ENCODE data around the gene MAMDC4. TPM values are rescaled to one million over a fixed set of nuclear protein-coding genes. Genes with fewer than 3 reads are reported as not detected.

The MAMDC4 gene
- total RNA-seq, 1 donor from 2014 or later: 12.9 TPM

- DNase-seq (no peak), ATAC-seq (no peak)
- Histone ChIP-seq H3K4me1 (peaks cover 7% of the 10 kb centered on the region), H3K27ac (no peak overlapping the region), H3K27me3 (no peaks in the 10 kb centered on the region), H3K36me3 (peaks cover 21% of the 10 kb centered on the region), H3K4me3 (no peak overlapping the region), H3K9me3 (no peaks in the 10 kb centered on the region)
- intact Hi-C loops (cut with DNase I): no loop called here
- no peak for TF ChIP-seq CTCF (IDR thresholded peaks at IDR 0.05)
Observed at GRCh38 chr9:136814725-136815421, 37.3 kb upstream of the MAMDC4 start.

- DNase-seq (no peak), ATAC-seq (no peak)
- Histone ChIP-seq H3K36me3 (peaks cover 21% of the 10 kb centered on the region), H3K9me3 (no peaks in the 10 kb centered on the region), H3K4me3 (no peak overlapping the region), H3K4me1 (peaks cover 2% of the 10 kb centered on the region), H3K27ac (no peak overlapping the region), H3K27me3 (no peaks in the 10 kb centered on the region)
- intact Hi-C loops (cut with DNase I): no loop called here
- TF ChIP-seq CTCF (IDR thresholded peaks at IDR 0.05): no peak
Observed at GRCh38 chr9:136815422-136815782, 36.7 kb upstream of the MAMDC4 start.

GRCh38 chr9:136820971-136821825 lies 30.9 kb upstream of the MAMDC4 start:
- H3K36me3 ChIP-seq: peaks cover 25% of the 10 kb centered on the region
- TF ChIP-seq CTCF (IDR thresholded peaks at IDR 0.05): no peak
- peak overlapping the region; percentile 23 for H3K4me3 ChIP-seq
- H3K27ac ChIP-seq: no peak overlapping the region
- no peaks in the 10 kb centered on the region for H3K27me3 ChIP-seq
- intact Hi-C loops (cut with DNase I): no loop called here
- DNase-seq: no peak
- H3K9me3 ChIP-seq: no peaks in the 10 kb centered on the region
- peak; percentile 44 for ATAC-seq
- H3K4me1 ChIP-seq: peaks cover 6% of the 10 kb centered on the region

- no peak for ATAC-seq
- no peak for TF ChIP-seq CTCF (IDR thresholded peaks at IDR 0.05)
Observed at GRCh38 chr9:136821826-136822544, 30.2 kb upstream of the MAMDC4 start.

GRCh38 chr9:136823136-136824046 lies 28.8 kb upstream of the MAMDC4 start:
- H3K27me3 ChIP-seq: no peaks in the 10 kb centered on the region
- no peak overlapping the region for H3K27ac ChIP-seq
- H3K9me3 ChIP-seq: no peaks in the 10 kb centered on the region
- peaks cover 31% of the 10 kb centered on the region for H3K36me3 ChIP-seq
- no peak for ATAC-seq
- no peak for DNase-seq
- H3K4me3 ChIP-seq: no peak overlapping the region
- H3K4me1 ChIP-seq: peaks cover 6% of the 10 kb centered on the region
- intact Hi-C loops (cut with DNase I): no loop called here
- TF ChIP-seq CTCF (IDR thresholded peaks at IDR 0.05): no peak

More at GRCh38 chr9:136821826-136822544, 30.2 kb upstream of the MAMDC4 start:
- Histone ChIP-seq H3K4me3 (peak overlapping the region; percentile 23), H3K27me3 (no peaks in the 10 kb centered on the region), H3K36me3 (peaks cover 25% of the 10 kb centered on the region), H3K27ac (no peak overlapping the region), H3K4me1 (peaks cover 6% of the 10 kb centered on the region), H3K9me3 (no peaks in the 10 kb centered on the region)
- intact Hi-C loops (cut with DNase I): no loop called here
- no peak for DNase-seq
